Measurements from ENCODE around the gene CREG1.

Gene CREG1

DNA sequence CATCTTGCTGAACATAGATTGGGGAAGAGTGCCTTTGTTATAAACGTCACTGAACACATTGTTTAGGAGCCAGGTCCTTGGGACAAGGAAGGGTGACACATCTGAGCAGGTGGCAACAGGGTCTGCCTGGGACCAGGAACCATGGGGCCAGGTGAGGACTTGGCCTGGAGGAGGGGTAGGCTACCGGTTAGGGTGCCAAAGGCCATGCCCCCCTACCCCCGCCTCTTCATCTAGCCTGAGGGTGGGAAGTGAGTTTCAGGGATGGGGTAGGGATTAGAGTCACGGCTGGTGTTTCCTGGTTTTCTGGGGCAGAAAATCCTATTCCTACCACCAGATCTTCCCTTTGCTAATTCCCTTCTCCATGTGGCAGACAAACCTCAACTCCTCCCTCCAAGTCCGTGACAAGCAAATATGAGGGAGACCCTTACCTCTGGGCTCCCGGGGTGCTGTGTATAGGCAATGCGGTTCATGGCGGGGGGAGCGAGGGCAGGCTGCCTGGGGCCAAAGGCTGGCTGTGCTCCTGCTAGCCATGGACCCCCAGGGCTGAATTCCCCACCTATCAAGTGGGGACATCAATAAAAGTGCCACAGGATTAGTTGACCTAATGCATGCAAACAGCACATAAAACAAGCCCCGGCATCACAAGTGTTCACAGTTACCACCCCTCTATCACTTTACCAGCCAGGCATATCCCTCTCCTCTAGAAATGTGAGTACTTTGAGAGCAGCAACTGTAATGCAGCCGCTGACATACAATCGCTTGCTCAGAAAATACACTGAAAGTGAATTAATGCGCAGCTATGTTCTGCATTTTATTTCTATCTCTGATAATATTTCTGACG lies 49.7 kb downstream of the CREG1 start:
- no peak for DNase-seq (ENCODE audit: low read depth)

DNA sequence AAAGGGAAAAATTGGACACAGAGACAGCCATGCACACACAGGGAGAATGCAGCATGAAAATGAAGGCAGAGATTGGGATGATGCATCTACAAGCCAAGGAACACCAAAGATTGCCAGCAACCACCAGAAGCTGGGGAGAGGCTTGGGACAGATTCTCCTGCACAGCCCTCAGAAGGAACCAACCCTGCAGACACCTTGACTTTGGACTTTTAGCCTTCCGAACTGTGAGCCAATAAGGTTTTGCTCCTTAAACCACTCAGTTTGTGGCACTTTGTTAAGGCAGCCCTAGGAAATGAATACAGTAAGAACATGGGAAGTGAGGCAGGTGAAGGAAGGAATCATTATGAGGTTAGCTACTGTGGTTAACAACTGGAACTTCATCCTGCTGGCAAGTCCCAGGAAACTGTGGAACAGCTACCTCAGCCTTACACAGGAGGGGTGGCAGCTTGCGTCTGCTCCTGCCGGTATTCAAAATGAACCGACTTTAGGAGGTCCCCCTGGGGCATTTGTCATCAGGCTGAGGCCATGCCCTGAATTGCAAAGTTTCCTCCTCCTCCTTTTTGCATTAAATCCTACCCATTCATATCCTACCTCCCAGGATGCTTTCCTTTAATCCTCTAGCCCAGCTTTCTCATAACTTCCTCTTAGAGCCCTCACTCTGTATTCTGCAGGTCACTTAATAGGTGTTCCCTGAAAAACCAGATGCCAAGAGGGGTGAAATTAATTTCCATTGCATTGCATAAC lies 50.7 kb downstream of the CREG1 start:
- DNase-seq (ENCODE audit: low read depth): no peak

DNA sequence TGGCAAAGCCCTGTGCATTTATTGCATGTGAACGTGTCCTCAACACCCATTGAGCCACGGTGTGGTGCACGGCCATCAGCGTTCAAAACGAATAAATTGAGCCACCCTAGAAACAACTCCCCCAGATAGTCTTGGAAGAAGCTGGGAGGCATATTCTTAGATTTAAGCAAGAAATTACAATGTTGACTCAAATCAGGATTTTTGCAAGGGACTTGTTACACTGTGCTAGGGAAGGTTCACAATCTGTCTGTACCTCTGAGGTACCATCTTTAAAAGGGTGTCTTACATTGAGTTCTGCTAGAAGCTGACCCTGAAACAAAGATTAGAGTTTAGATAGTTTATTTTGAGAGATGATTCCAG lies 51.4 kb downstream of the CREG1 start:
- no peak for DNase-seq (ENCODE audit: low read depth)

DNA sequence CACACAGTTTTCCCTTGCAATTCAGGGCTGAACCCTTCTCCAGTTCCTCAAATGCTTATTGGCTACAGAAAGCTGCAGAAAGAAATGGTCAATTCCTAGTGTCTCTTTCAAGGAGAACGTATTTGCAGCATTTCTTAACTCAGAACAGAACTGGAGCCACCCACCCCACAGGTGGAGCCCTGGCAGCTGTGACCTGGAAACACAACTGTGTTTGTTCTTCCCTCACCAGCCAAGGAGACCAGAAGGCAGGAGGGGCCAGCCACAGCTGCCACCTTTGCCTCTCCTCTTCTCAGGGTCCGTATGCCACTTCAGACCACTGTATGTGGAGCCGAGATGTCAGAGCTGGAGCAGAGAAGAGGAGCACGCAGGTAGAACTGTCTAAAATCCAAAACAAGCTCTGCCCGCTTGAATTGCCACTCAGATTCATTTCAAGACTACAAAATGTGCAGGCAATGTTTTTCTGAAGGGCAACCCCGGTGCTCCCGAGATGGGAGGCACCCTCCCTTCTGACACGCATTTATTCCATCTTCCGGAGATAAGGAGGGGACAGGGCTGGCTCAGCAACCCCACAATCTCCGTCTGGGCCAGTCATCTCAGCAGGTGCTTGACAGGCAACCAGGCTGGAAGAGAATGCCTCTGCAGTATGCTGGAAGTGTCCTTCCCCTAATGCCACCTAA lies 51.9 kb downstream of the CREG1 start:
- no peak for DNase-seq (ENCODE audit: low read depth)

DNA sequence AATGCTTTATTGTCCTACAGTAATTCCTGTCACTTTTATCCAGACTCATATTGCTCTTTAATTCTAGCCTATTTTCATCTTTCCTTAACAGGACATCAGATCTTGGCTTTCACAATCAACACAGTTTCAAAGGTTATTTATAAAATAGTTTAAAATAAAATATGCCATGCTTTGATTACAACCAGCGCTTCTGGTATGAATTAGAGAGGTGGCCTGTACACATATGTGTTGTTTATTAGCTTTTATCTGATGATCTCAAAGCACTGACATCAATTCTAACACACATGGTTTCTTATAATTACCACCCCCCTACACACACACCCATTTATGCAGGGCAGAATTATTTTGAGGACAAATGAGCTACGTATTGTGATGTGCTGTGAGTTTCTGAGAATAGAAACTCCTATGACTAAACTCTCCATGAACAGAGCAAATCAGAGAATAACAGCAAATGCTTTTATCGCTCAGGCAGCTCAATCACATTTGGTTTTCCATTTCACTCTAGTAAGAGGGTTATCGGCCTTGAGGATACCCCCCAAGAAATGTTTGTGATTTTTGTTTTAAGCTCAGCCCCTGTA lies 53.2 kb downstream of the CREG1 start:
- DNase-seq (ENCODE audit: low read depth): no peak

DNA sequence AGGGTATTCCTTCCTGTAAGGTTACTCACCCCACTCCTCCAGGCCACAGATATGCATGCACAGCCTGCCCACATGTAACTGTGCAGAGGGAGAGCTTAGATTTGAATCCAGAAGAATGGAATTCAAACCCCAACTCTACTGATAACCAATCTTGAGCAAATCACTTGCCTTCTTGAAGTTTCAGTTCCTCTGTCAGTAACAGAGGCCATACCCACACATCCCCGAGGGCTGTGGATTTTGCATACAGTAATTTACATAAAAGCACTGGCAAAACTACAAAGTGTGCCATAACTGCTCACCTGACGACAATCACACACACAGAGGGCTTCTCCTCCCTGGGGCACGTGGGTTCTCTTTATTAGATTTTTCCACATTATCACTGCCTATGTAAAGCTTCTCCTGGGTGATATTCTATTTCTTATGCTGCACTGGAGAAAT lies 53.9 kb downstream of the CREG1 start:
- no peak for DNase-seq (ENCODE audit: low read depth)

DNA sequence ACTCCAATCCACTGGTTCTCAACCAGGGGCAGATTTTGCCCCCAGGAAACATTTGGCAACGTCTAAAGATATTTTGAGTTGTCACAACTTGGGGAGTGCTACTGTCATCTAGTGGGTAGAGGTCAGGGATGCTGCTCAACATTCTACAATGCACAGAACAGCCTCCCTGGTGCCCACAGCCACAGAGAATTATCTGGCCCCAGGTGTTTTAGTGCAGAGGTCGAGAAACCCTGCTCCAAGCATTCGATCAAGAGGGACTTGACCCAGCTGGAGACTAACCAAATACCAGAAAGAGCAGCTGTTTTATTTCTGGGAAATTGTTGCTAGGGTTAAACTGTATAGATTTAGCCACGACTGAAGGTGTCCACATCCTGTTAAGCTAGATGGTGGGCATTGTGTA lies 54.5 kb downstream of the CREG1 start:
- no peak for DNase-seq (ENCODE audit: low read depth)

DNA sequence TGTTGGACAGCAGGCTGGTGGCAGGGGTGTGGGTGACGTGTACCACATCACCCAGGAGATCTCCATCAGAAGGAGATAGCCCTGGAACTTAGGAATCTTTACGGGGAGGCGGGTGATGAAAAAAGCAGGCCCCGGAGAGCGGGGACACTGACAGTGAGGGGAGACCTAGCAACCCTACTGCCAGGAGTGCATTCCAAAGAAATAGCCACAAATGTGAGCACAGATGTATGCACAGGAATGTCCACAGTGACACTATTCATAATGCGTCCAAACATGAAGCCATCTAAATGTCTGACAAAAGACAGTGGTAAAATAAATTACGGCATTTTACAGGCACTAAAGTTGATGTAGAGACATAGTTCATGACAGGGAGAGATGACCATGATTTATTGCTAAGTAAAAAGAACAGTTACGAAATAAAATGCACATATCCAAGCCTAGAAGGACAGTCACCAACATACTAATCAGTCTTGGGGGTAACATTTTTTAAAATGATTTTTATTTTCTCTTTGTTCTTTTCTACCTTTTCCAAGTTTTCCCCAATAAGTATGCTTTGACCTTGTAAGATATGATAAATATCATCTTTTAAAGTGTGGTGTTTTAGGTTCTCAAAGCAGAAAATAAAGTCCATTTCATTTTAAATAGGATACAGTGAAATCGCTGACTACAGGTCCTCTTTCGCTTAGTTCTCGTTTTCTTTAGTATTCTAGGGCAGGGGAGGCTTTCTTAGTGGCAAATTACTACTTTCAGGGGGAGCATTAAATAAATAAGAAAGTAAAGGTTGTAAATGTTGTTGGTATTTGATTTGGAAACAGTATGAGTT lies 56.6 kb downstream of the CREG1 start:
- no peak for DNase-seq (ENCODE audit: low read depth)

DNA sequence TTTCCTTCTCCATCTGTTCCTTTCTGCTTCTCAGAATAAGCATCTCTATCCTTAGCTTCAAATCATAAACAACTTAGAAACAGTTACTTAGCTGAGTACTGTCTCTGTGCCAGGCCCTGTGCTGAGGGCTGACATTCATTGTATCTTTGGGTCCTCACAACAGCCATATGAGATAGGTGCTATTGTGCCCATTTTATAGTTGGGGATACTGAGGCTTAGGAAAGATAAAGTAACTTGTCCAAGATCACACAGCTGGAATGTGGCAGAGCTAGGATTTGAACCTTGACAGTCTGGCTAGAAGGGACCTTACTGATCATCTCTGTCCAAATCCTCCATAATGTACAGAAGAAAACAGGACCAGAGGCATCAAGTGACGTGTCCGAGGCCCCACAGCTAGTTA lies 60.2 kb downstream of the CREG1 start:
- DNase-seq (ENCODE audit: low read depth): no peak

DNA sequence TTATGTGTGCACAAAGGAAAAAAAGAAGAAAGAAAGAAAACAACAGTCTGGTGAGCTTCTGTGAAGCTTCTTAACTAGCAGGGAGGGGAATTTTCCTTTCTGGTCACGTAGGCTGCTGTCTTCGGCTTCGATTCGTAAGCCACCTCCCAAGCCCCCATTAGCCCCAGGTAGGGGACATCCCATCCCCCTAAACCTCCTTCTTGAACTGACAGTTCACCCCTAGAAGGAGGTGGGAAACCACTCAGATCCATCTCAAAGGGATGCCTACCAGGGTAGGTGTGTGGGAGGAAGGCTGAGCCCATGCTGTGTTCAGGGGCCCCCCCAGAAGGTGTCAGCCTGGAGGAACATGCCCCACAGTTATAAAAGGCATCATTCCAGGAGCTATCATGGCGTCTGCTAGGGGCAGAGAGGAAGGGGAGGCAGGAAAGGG lies 61.1 kb downstream of the CREG1 start:
- DNase-seq (ENCODE audit: low read depth): no peak

DNA sequence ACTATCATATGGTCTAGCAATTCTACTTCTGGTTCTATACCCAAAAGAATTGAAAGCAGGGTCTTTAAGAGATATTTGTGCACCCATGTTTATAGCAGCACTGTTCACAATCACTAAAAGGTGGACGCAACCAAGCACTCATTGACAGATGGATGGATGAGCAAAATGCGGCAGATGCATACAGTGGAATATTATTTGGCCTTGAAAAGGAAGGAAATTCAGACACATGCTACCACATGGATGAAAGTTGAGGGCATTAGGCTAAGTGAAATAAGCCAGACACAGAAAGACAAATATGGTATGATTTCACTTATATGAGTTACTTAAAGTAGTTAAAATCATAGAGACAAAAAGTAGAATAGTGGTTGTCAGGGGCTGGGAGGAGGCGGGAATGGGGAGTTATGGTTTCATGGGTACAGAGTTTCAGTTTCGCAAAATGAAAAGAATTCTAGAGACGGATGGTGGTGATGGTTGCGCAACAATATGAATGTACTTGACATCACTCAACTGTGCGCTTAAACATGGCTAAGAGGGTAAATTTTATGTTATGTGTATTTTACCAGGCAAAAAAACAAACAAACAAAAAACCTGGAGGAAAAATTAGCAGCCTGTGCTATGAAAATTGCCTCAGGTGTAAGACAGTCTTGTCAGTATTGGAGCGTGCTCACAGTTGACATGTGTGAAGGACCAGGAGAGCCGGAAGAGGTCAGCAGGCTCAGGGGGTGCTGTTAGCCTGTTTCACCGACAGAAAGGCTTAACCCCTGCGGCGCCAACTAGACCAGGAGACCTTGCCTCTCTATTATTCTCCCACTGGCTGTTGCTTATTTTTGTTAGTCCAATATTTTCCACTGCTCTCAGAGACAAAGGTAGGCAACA lies 61.7 kb downstream of the CREG1 start:
- DNase-seq (ENCODE audit: low read depth): no peak
